ENCODE data around the gene AKAP6. TPM values are rescaled to one million over a fixed set of nuclear protein-coding genes. Genes with fewer than 3 reads are reported as not detected.

Gene AKAP6
- total and polyA plus RNA-seq, 2 of the 8 experiments (the other 6 are each of a cell fraction or from before 2014, with no cell fraction given): 0.09 to 0.89 TPM

DNA sequence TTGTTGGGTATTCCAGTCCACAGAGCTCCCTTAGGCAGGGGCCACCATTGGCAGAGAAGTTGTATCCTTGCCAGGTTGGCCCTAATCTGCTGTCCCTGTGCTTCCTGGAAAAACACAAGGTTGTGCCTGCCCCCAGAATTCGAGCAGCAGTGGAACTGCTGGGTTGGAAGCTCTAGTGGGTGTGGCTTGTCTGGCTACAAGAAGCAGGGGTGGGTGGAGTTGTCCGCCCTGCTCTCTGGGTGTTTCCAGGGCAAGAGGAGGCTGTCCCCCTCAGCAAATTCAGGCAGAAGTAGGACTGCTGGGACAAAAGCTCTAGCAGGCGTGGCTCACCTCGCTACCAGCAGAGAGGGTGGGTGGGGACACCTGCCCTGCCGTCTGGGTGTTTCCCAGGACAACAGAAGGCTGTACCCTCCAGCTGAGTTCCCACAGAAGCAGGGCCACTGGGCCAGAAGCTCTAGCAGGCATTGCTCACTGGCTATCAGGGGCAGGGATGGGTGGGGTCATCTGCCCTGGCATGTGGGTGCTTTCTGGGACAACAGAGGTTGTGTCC, 536.8 kb downstream of the AKAP6 start:
- Histone ChIP-seq H4K91ac (replicated peaks; ENCODE audit: insufficient read length, low read length) (no peak overlapping the region), H4K20me1 (replicated peaks in 1 of 2; ENCODE audit: control insufficient read depth in 1 of 2, insufficient read depth in 2 of 2, low read length in 2 of 2) (no peaks in the 10 kb centered on the region), H4K8ac (ENCODE audit: extremely low read depth, insufficient read depth, low read length) (0 out of 2 replicates have a peak overlapping the region, but pooled peaks have one; percentile 25), H3K4me2 (ENCODE audit: insufficient read depth in 1 of 2, low read depth in 2 of 2, low read length in 2 of 2) (no peak overlapping the region), H2BK20ac (ENCODE audit: low read length) (no peak overlapping the region), H2AFZ (ENCODE audit: low read length) (peak overlapping the region; percentile 49; the same call in 1 of the 2 replicates), H2BK12ac (ENCODE audit: low read depth, low read length) (no peak overlapping the region), H3K56ac (replicated peaks; ENCODE audit: insufficient read length, low read depth, low read length) (no peak overlapping the region), H4K5ac (ENCODE audit: insufficient read length, low read depth, low read length) (no peak overlapping the region), H2BK5ac (ENCODE audit: low read depth, low read length) (no peak overlapping the region), H3K4me1 (replicated peaks in 1 of 4; ENCODE audit: control insufficient read depth in 3 of 4, insufficient read depth in 4 of 4, low read length in 3 of 4) (no peaks in the 10 kb centered on the region), H3K27me3 (replicated peaks in 1 of 4; ENCODE audit: control insufficient read depth in 3 of 4, extremely low read depth in 1 of 4, insufficient read depth in 3 of 4, low read length in 3 of 4) (no peaks in the 10 kb centered on the region), H3K36me3 (ENCODE audit: control insufficient read depth in 2 of 4, insufficient read depth in 4 of 4, low read length in 3 of 4) (no peaks in the 10 kb centered on the region), H2AK5ac (ENCODE audit: low read depth, low read length) (no peak overlapping the region), H2BK15ac (ENCODE audit: low read length) (no peak overlapping the region), H3K23me2 (ENCODE audit: low read depth, low read length) (no peaks in the 10 kb centered on the region), H3K79me1 (ENCODE audit: low read depth, low read length) (no peaks in the 10 kb centered on the region), H3K4ac (replicated peaks; ENCODE audit: insufficient read length, low read depth, low read length) (no peak overlapping the region), H3K23ac (ENCODE audit: insufficient read length) (no peak overlapping the region), H3K79me2 (ENCODE audit: control insufficient read depth in 1 of 2, insufficient read depth in 2 of 2, low read length in 2 of 2) (no peaks in the 10 kb centered on the region), H3K9me3 (ENCODE audit: insufficient read depth in 2 of 2, low read depth in 1 of 2, low read length in 1 of 2) (no peaks in the 10 kb centered on the region), H3K4me3 (ENCODE audit: extremely low read depth in 1 of 4, insufficient read depth in 2 of 4, low read depth in 3 of 4, low read length in 4 of 4) (no peak overlapping the region), H2BK120ac (replicated peaks; ENCODE audit: low read depth, low read length) (no peak overlapping the region), H3K14ac (ENCODE audit: insufficient read length) (peak overlapping the region; percentile 77), H3K27ac (ENCODE audit: low read depth, low read length) (no peak overlapping the region), H3K18ac (ENCODE audit: extremely low read depth, low read length) (no peak overlapping the region), H3K9ac (replicated peaks in 1 of 4; ENCODE audit: extremely low read depth in 1 of 4, low read depth in 3 of 4, low read length in 3 of 4) (no peak overlapping the region)
- ChIA-PET CTCF (ENCODE audit: partially characterized antibody) (no interaction called here), POLR2A (ENCODE audit: partially characterized antibody) (no interaction called here)
- WGBS, 2 experiments (ENCODE audit: extremely low coverage in 1 of 2, insufficient coverage in 1 of 2, insufficient read length in 1 of 2, insufficient replicate concordance in 2 of 2, low coverage in 1 of 2, low lambda C conversion rate in 2 of 2, missing lambda C conversion rate in 1 of 2): 90% methylated on average over 5 of the region's 5 CpGs; no CpG with 5 or more reads in 1 of the 2 experiments
- DNase-seq (ENCODE audit: low read depth in 1 of 2, low spot score in 2 of 2): no peak
- no peak for FAIRE-seq
- no peak for TF ChIP-seq TBP (IDR thresholded peaks at IDR 0.05; ENCODE audit: low read depth, low read length)
- no peak for TF ChIP-seq JUND (IDR thresholded peaks at IDR 0.05; ENCODE audit: low read length)
- no peak for TF ChIP-seq CHD1 (IDR thresholded peaks at IDR 0.05; ENCODE audit: low read depth, low read length)
- TF ChIP-seq CEBPB (IDR thresholded peaks at IDR 0.05; ENCODE audit: low read depth, low read length): no peak
